HUES48 (cell line): ENCODE results near the gene FAM90A26.
"Not testable (repeated sequence)": the region's sequence is repeated elsewhere in the genome, so short reads cannot be mapped to it uniquely, and the experiment has no call there.

Source experiments
- H3K27ac ChIP-seq: one replicate; pipeline ENCODE4 v1.7.0; 2013; ENCODE audit warnings: low read depth, low read length, inconsistent platforms
- H3K27me3 ChIP-seq: 2 replicates; pipeline ENCODE4 v1.6.1; 2013; ENCODE audit warnings: mild to moderate bottlenecking, low read length; ENCODE audit not compliant: control insufficient read depth, insufficient read depth
- H3K36me3 ChIP-seq: 2 replicates; pipeline ENCODE4 v1.6.1; 2013; ENCODE audit warnings: low read length; ENCODE audit not compliant: control insufficient read depth, insufficient read depth
- H3K4me1 ChIP-seq: 2 replicates; pipeline ENCODE4 v1.6.1; 2013; ENCODE audit warnings: mild to moderate bottlenecking, low read length; ENCODE audit not compliant: control insufficient read depth, insufficient read depth
- H3K4me3 ChIP-seq: 2 replicates; pipeline ENCODE4 v1.5.1; 2013; ENCODE audit warnings: mild to moderate bottlenecking, low read depth, low read length
- H3K9ac ChIP-seq: 2 replicates; pipeline ENCODE4 v1.6.1; 2013; ENCODE audit warnings: mild to moderate bottlenecking, low read depth, low read length, moderate library complexity
- H3K9me3 ChIP-seq: 2 replicates; pipeline ENCODE4 v1.6.1; 2013; ENCODE audit warnings: low read length; ENCODE audit not compliant: control insufficient read depth, insufficient read depth

The FAM90A26 gene

DNA sequence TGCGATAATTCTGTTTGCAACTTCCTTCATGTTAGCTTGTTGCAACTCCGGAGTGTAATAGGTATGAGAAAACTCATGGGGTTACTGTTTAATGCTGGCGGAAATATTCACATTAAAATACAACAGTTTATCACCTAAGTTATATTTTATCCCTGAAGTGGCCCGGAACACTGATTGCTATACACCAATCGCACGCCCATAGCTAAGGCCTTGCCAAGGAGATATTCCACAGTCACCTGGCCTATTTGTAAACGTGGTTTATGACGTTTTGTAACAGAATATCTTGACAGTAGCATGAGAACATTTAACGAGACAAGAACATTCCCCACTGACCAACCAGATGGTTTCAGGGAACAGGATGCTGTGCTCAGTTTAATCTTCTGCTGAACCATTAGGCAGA lies 23.2 kb upstream of the FAM90A26 start:
- Histone ChIP-seq H3K27me3 (no peaks in the 10 kb centered on the region), H3K27ac (no peak overlapping the region), H3K4me3 (no peak overlapping the region)

GRCh38 chr4:9147368-9147767 lies 22.8 kb upstream of the FAM90A26 start:
- not testable (repeated sequence) for H3K27me3 ChIP-seq, H3K4me3 ChIP-seq, H3K36me3 ChIP-seq, H3K27ac ChIP-seq, H3K4me1 ChIP-seq, H3K9me3 ChIP-seq, H3K9ac ChIP-seq

More for the DNA sequence above, 23.2 kb upstream of the FAM90A26 start:
- Histone ChIP-seq H3K9ac (no peak overlapping the region), H3K9me3 (no peaks in the 10 kb centered on the region), H3K36me3 (no peaks in the 10 kb centered on the region), H3K4me1 (no peaks in the 10 kb centered on the region)

DNA sequence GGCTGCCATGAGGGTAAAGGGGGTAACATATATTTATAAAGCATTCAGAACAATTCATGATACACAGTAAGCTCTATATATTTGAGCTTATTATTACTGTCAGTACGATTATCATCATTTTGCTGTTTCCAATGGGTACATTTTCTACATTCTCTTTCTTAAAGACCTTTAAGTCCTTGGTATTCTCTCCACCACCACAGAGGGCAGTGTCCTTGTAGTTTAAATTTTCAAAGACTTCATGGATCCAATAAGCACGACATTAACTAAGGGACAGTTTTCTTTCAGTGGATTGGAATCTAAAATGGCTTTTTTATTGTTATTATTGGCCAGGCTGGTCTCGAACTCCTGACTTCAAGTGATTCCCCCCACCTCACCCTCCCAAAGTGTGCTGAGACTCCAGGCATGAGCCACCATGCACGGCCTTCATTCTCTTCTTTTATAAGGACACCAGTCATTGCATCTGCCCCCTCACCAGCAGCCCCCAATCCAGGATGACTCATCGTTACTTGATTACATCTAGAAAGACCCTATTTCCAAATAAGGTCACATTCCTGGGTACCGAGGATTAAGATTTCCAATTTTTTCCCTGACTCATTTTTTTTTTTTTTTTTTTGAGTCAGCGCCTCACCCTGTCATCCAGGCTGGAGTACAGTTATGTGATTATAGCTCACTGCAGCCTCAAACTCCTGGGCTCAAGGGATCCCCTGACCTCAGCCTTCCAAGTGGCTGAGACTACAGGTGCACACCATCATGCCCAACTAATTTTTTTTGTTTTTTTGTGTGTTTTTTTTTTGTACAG lies 21.4 kb upstream of the FAM90A26 start:
- not testable (repeated sequence) for H3K36me3 ChIP-seq, H3K27me3 ChIP-seq, H3K27ac ChIP-seq

DNA sequence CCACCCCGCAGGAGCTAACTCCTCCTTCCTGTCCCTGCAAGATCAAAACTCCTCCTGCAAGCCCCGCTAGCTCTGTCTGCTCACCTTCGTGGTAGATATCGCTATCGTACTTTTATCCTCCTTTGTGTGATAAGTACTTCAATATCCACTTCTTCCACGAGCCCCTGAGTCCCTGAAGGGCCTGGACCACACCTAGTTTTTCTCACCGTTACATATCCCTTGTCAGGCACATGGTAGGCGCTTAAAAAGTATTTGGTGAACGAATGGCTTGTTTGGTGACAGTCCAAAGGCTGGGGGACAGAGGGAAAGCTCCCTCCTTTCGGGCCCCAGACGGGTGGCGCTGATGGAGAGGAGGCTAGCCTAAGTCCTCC lies 18.4 kb upstream of the FAM90A26 start:
- H3K36me3 ChIP-seq, H3K4me1 ChIP-seq, H3K27me3 ChIP-seq, H3K9me3 ChIP-seq: not testable (repeated sequence)
- Histone ChIP-seq H3K27ac (peak overlapping the region; percentile 82), H3K4me3 (peak overlapping the region; percentile 67), H3K9ac (peak overlapping the region; percentile 51; the same call in 1 of the 2 replicates)

More for the DNA sequence above, 21.4 kb upstream of the FAM90A26 start:
- H3K9ac ChIP-seq, H3K9me3 ChIP-seq, H3K4me3 ChIP-seq, H3K4me1 ChIP-seq: not testable (repeated sequence)

DNA sequence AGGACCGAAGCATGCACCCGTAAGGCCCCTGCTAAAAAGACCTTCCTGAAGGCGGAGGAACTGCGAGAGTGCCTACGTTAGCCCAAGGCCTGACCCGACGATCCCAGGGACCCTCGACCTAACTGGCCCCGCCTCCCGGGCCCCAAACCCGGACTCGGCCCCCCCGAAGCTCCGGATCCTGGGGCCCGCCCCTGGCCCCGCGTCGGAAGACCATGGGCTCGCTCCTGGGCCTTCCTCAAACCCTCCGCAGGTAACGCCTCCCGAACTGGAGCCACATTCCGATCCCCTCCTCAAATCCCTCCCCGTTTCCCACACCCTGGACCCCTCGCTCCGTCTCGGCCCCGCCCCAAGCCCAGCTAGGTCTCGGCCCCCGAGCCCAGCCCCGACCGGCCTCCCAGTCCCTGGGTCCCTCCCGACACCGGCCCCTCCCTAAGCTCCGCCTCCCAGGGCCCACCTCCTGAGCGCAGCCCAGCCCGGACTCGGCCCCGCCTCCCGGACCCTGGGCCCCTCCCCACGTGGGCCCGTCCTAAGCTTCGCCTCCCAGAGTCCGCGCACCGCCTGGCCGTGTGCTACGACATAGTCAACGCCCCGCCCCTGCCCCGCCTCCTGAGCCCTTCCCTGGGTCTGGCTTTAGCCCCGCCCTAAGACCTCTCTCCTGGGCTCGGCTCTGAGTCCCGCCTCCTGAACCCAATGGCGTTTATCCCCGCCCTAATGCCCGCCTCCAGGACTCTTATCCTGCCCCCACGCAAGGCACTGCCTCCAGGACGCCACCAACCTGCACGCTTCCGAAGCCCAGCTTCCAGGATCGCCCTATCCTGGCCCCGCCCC lies 17.8 kb upstream of the FAM90A26 start:
- Histone ChIP-seq H3K9ac (peak overlapping the region; percentile 51; the same call in 1 of the 2 replicates), H3K27ac (peak overlapping the region; percentile 82), H3K4me3 (peak overlapping the region; percentile 67)
- H3K36me3 ChIP-seq, H3K4me1 ChIP-seq, H3K27me3 ChIP-seq, H3K9me3 ChIP-seq: not testable (repeated sequence)

GRCh38 chr4:9153008-9153570 lies 17.1 kb upstream of the FAM90A26 start:
- H3K9me3 ChIP-seq, H3K4me1 ChIP-seq, H3K36me3 ChIP-seq, H3K27me3 ChIP-seq: not testable (repeated sequence)
- Histone ChIP-seq H3K27ac (peak overlapping the region; percentile 80), H3K9ac (peak overlapping the region; percentile 77), H3K4me3 (peak overlapping the region; percentile 66)

DNA sequence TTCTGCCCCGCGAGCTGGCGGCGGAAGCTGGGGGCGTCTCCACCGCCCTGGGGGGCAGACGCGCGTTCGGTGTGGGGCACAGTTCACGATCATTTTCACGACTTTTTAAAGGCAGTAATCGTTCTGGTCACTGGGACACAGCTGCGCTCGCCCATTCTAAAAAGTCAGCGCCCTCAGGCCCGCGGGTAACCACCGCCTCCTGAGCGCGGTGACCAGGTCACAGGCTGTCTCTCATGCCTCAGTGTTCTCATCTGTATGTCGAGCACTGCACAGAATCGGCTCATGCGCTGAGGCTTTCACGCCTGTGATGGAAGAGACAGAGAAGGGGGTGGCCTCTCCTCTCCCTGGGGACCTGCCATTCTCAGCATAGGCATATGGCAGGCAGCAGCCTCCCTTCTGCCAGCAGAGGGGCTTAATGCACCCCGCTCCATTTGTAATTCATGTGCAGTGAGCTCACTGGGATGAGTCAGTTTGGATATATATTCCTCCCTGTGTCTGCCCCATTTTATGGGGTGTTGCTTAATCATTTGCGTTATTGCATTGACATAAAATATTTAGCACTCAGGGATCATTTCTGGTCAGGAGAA lies 16.5 kb upstream of the FAM90A26 start:
- H3K27me3 ChIP-seq, H3K4me1 ChIP-seq, H3K36me3 ChIP-seq, H3K9me3 ChIP-seq: not testable (repeated sequence)
- Histone ChIP-seq H3K4me3 (peak overlapping the region; percentile 66), H3K27ac (peak overlapping the region; percentile 80), H3K9ac (peak overlapping the region; percentile 77)

GRCh38 chr4:9155101-9155886 lies 14.9 kb upstream of the FAM90A26 start:
- not testable (repeated sequence) for H3K36me3 ChIP-seq, H3K27me3 ChIP-seq, H3K4me3 ChIP-seq, H3K9ac ChIP-seq, H3K4me1 ChIP-seq, H3K9me3 ChIP-seq, H3K27ac ChIP-seq

DNA sequence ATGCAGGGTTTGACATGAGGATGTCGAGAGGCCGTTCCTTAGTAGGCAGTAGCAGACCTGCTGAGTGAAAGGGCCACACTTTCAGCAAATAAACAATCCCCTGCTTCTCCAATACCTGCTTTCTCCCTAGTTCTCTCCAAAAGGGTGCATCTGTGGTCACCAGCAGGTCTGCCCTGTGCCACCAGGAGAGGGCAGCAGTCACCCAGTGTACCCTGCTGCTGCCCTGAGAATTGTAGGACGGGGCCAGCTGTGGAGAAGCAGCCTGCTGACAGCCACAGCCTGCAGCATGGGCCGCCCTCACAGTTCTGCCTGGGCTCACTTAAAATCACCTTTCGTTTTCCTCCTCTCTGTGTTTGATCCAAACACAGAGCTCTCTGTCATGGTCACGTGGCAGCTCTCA lies 11.8 kb upstream of the FAM90A26 start:
- not testable (repeated sequence) for H3K9me3 ChIP-seq, H3K27me3 ChIP-seq, H3K36me3 ChIP-seq, H3K4me1 ChIP-seq, H3K9ac ChIP-seq, H3K27ac ChIP-seq, H3K4me3 ChIP-seq

GRCh38 chr4:9160046-9160445 lies 10.2 kb upstream of the FAM90A26 start:
- H3K4me1 ChIP-seq, H3K9ac ChIP-seq, H3K27me3 ChIP-seq, H3K36me3 ChIP-seq, H3K4me3 ChIP-seq, H3K9me3 ChIP-seq, H3K27ac ChIP-seq: not testable (repeated sequence)
